H1 (cell line): ENCODE results near the gene ARSK. TPM values are rescaled to one million over a fixed set of nuclear protein-coding genes. Genes with fewer than 3 reads are reported as not detected.

ENCODE experiments used
- CTCF ChIA-PET: fragments of 300-600 bp; sonication (Branson Sonifier 250); formaldehyde crosslinking; loops from one replicate; lab custom pipeline; 2021; ENCODE audit not compliant: partially characterized antibody; lab: Charles Lee
- POLR2A ChIA-PET: fragments of 300-600 bp; sonication (Branson Sonifier 250); formaldehyde crosslinking; loops from one replicate; lab custom pipeline; 2021; ENCODE audit warnings: inconsistent platforms; ENCODE audit not compliant: partially characterized antibody; lab: Charles Lee
- DNase-seq, 2 experiments: peaks; one replicate each; pipeline versions ENCODE4 v3.0.0 to v3.0.0-alpha.2; 2010 to 2022; ENCODE audit warnings: low spot score in 2 of 2, low read depth in 1 of 2, mixed read lengths in 1 of 2
- FAIRE-seq: peaks from 2 replicates; lab custom pipeline; 2011; peaks lifted over from hg19 to GRCh38; lab: Jason Lieb, UNC
- H2AFZ ChIP-seq: 2 replicates; pipeline ENCODE4 v1.8.1; 2012; ENCODE audit warnings: low read length, inconsistent platforms
- H2AK5ac ChIP-seq: 2 replicates; pipeline ENCODE4 v1.6.1; 2013; ENCODE audit warnings: low read depth, low read length
- H2BK120ac ChIP-seq: replicated peaks from 2 replicates; pipeline ENCODE3; 2013; ENCODE audit warnings: low read depth, low read length, inconsistent platforms
- H2BK12ac ChIP-seq: 2 replicates; pipeline ENCODE4 v1.6.1; 2013; ENCODE audit warnings: low read depth, low read length
- H2BK15ac ChIP-seq: 2 replicates; pipeline ENCODE4 v1.6.1; 2013; ENCODE audit warnings: low read length
- H2BK20ac ChIP-seq: 2 replicates; pipeline ENCODE4 v1.6.1; 2013; ENCODE audit warnings: low read length
- H2BK5ac ChIP-seq: 2 replicates; pipeline ENCODE4 v1.6.1; 2013; ENCODE audit warnings: low read depth, low read length
- H3K14ac ChIP-seq: 2 replicates; pipeline ENCODE4 v1.6.1; 2013; ENCODE audit warnings: inconsistent platforms; ENCODE audit not compliant: insufficient read length
- H3K18ac ChIP-seq: 2 replicates; pipeline ENCODE4 v1.6.1; 2013; ENCODE audit warnings: low read length; ENCODE audit errors: extremely low read depth
- H3K23ac ChIP-seq: 2 replicates; pipeline ENCODE4 v1.6.1; 2013; ENCODE audit warnings: inconsistent platforms; ENCODE audit not compliant: insufficient read length
- H3K23me2 ChIP-seq: 2 replicates; pipeline ENCODE4 v1.6.1; 2013; ENCODE audit warnings: low read depth, low read length
- H3K27ac ChIP-seq: 2 replicates; pipeline ENCODE4 v1.6.1; 2011; ENCODE audit warnings: low read depth, low read length, inconsistent platforms
- H3K27me3 ChIP-seq, 4 experiments: replicated peaks in 1 of 4; 1 replicate in 1 of 4; 2 replicates in 3 of 4; pipeline versions ENCODE4 v1.6.1 to v1.8.1; 2011 to 2013; ENCODE audit warnings: low read length in 3 of 4, mild to moderate bottlenecking in 3 of 4, inconsistent platforms in 2 of 4, mixed read lengths in 2 of 4, moderate library complexity in 1 of 4; ENCODE audit not compliant: control insufficient read depth in 3 of 4, insufficient read depth in 3 of 4; ENCODE audit errors: extremely low read depth in 1 of 4
- H3K36me3 ChIP-seq, 4 experiments: 2 replicates each; pipeline versions ENCODE4 v1.6.1 to v1.8.1; 2011 to 2013; ENCODE audit warnings: mild to moderate bottlenecking in 4 of 4, low read length in 3 of 4, moderate library complexity in 2 of 4, control low read depth in 1 of 4, inconsistent platforms in 1 of 4; ENCODE audit not compliant: insufficient read depth in 4 of 4, control insufficient read depth in 2 of 4
- H3K4ac ChIP-seq: replicated peaks from 2 replicates; pipeline ENCODE3; 2013; ENCODE audit warnings: low read length, low read depth, mixed read lengths, inconsistent platforms; ENCODE audit not compliant: insufficient read length
- H3K4me1 ChIP-seq, 4 experiments: replicated peaks in 1 of 4; 1 replicate in 1 of 4; 2 replicates in 3 of 4; pipeline versions ENCODE4 v1.6.1 to v1.8.1; 2011 to 2013; ENCODE audit warnings: low read length in 3 of 4, inconsistent platforms in 2 of 4, mixed read lengths in 1 of 4; ENCODE audit not compliant: insufficient read depth in 4 of 4, control insufficient read depth in 3 of 4
- H3K4me2 ChIP-seq, 2 experiments: 2 replicates each; pipeline versions ENCODE4 v1.6.1 to v1.8.1; 2011 to 2013; ENCODE audit warnings: low read depth in 2 of 2, low read length in 2 of 2, control low read depth in 1 of 2, inconsistent platforms in 1 of 2, mild to moderate bottlenecking in 1 of 2; ENCODE audit not compliant: insufficient read depth in 1 of 2
- H3K4me3 ChIP-seq, 4 experiments: fragments of 200-600, 300-600 bp in 1 of 4; sonication (generic), shearing (Covaris generic), sonication (Bioruptor Twin) in 1 of 4; 2 replicates each; pipeline versions ENCODE4 v1.5.1 to v1.8.1; 2011 to 2016; ENCODE audit warnings: low read length in 4 of 4, low read depth in 3 of 4, control low read depth in 2 of 4, inconsistent platforms in 2 of 4, mild to moderate bottlenecking in 2 of 4, mixed read lengths in 1 of 4, moderate library complexity in 1 of 4; ENCODE audit not compliant: insufficient read depth in 2 of 4; ENCODE audit errors: extremely low read depth in 1 of 4
- H3K56ac ChIP-seq: replicated peaks from 2 replicates; pipeline ENCODE3; 2013; ENCODE audit warnings: low read depth, mild to moderate bottlenecking, mixed read lengths, low read length, inconsistent platforms; ENCODE audit not compliant: insufficient read length
- H3K79me1 ChIP-seq: 2 replicates; pipeline ENCODE4 v1.6.1; 2013; ENCODE audit warnings: low read depth, low read length, control low read depth
- H3K79me2 ChIP-seq, 2 experiments: 2 replicates each; pipeline versions ENCODE4 v1.6.1 to v1.8.1; 2012 to 2013; ENCODE audit warnings: low read length in 2 of 2, mild to moderate bottlenecking in 2 of 2, inconsistent platforms in 1 of 2; ENCODE audit not compliant: insufficient read depth in 2 of 2, control insufficient read depth in 1 of 2
- H3K9ac ChIP-seq, 4 experiments: replicated peaks in 1 of 4; 1 replicate in 1 of 4; 2 replicates in 3 of 4; pipeline versions ENCODE4 v1.6.1 to v1.8.1; 2011 to 2013; ENCODE audit warnings: low read depth in 3 of 4, low read length in 3 of 4, control low read depth in 2 of 4, mild to moderate bottlenecking in 2 of 4, moderate library complexity in 2 of 4, inconsistent platforms in 1 of 4; ENCODE audit errors: extremely low read depth in 1 of 4
- H3K9me3 ChIP-seq, 2 experiments: 2 replicates each; pipeline versions ENCODE4 v1.6.1 to v1.8.1; 2012 to 2013; ENCODE audit warnings: mild to moderate bottlenecking in 2 of 2, moderate library complexity in 2 of 2, control low read depth in 1 of 2, inconsistent platforms in 1 of 2, low read depth in 1 of 2, low read length in 1 of 2, mixed read lengths in 1 of 2; ENCODE audit not compliant: insufficient read depth in 2 of 2
- H4K20me1 ChIP-seq, 2 experiments: replicated peaks in 1 of 2; 2 replicates each; pipeline versions ENCODE3 to v1.8.1; 2011 to 2013; ENCODE audit warnings: inconsistent platforms in 2 of 2, low read length in 2 of 2, mild to moderate bottlenecking in 1 of 2; ENCODE audit not compliant: insufficient read depth in 2 of 2, control insufficient read depth in 1 of 2
- H4K5ac ChIP-seq: 2 replicates; pipeline ENCODE4 v1.6.1; 2013; ENCODE audit warnings: low read length, low read depth, mixed read lengths, inconsistent platforms; ENCODE audit not compliant: insufficient read length
- H4K8ac ChIP-seq: 2 replicates; pipeline ENCODE4 v1.8.0; 2013; ENCODE audit warnings: mild to moderate bottlenecking, moderate library complexity, low read length, inconsistent platforms; ENCODE audit not compliant: insufficient read depth; ENCODE audit errors: extremely low read depth
- H4K91ac ChIP-seq: replicated peaks from 2 replicates; pipeline ENCODE3; 2013; ENCODE audit warnings: low read length, mixed read lengths, inconsistent platforms; ENCODE audit not compliant: insufficient read length
- ATF3 ChIP-seq: IDR thresholded peaks from 2 replicates; pipeline ENCODE4 v1.6.1; 2011; ENCODE audit warnings: low read depth, mild to moderate bottlenecking, low read length; ENCODE audit not compliant: insufficient read depth
- CTBP2 ChIP-seq: IDR thresholded peaks from 2 replicates; pipeline ENCODE4 v1.7.0; 2011; ENCODE audit warnings: borderline replicate concordance, mild to moderate bottlenecking, moderate library complexity, mixed read lengths, low read length; ENCODE audit not compliant: insufficient read depth, insufficient read length
- EP300 ChIP-seq, 2 experiments: IDR thresholded peaks; 1 replicate in 1 of 2; 2 replicates in 1 of 2; pipeline ENCODE4 v1.6.1; 2011 to 2012; ENCODE audit warnings: low read depth in 2 of 2, low read length in 2 of 2, mild to moderate bottlenecking in 2 of 2, borderline replicate concordance in 1 of 2, inconsistent platforms in 1 of 2, moderate library complexity in 1 of 2
- FOSL1 ChIP-seq: IDR thresholded peaks from 2 replicates; pipeline ENCODE4 v1.6.1; 2011; ENCODE audit warnings: mild to moderate bottlenecking, low read depth, low read length, moderate library complexity; ENCODE audit not compliant: insufficient read depth
- GABPA ChIP-seq: IDR thresholded peaks from 2 replicates; pipeline ENCODE4 v1.6.1; 2011; ENCODE audit warnings: mild to moderate bottlenecking, low read length, moderate library complexity, borderline replicate concordance; ENCODE audit not compliant: insufficient read depth
- KDM1A ChIP-seq: fragments of 200-600, 300-600 bp; sonication (generic); IDR thresholded peaks from 2 replicates; pipeline ENCODE4 v1.7.1; 2016; ENCODE audit warnings: mild to moderate bottlenecking, low read length, borderline replicate concordance
- RBBP5 ChIP-seq: IDR thresholded peaks from 2 replicates; pipeline ENCODE4 v1.7.1; 2012; ENCODE audit warnings: low read depth, mild to moderate bottlenecking, inconsistent platforms, low read length, moderate library complexity, borderline replicate concordance
- SIN3A ChIP-seq, 2 experiments: IDR thresholded peaks in 1 of 2; conservative IDR thresholded peaks in 1 of 2; 2 replicates each; pipeline ENCODE4 v1.6.1; 2011 to 2012; ENCODE audit warnings: low read length in 2 of 2, improper control_type of control experiment in 1 of 2, low read depth in 1 of 2, mild to moderate bottlenecking in 1 of 2
- TAF1 ChIP-seq: IDR thresholded peaks from 2 replicates; pipeline ENCODE4 v1.6.1; 2011; ENCODE audit warnings: mild to moderate bottlenecking, low read depth, low read length
- TEAD4 ChIP-seq: IDR thresholded peaks from 2 replicates; pipeline ENCODE4 v1.6.1; 2012; ENCODE audit warnings: low read depth, low read length, inconsistent platforms, mixed read lengths
- WGBS, 2 experiments: shearing (Covaris generic) in 1 of 2; methylation state at CpG; one replicate each; pipeline versions ENCODE4 v1.1.6 to v1.1.7; 2013 to 2015; ENCODE audit warnings: low lambda C conversion rate in 2 of 2, mixed read lengths in 2 of 2, inconsistent platforms in 1 of 2, low coverage in 1 of 2, missing lambda C conversion rate in 1 of 2; ENCODE audit not compliant: insufficient replicate concordance in 2 of 2, insufficient coverage in 1 of 2, insufficient read length in 1 of 2; ENCODE audit errors: extremely low coverage in 1 of 2, missing lambda C conversion rate in 1 of 2; 5-methylcytosine and 5-hydroxymethylcytosine counted together
- polyA plus RNA-seq, 7 experiments: library from polyadenylated mRNA; depleted of rRNA in 3 of 7; stranded (reverse) in 5 of 7; unstranded in 2 of 7; fragments of >200 nt in 5 of 7; fragments of 200-250 nt in 2 of 7; gene quantifications; 1 replicate in 5 of 7; 2 replicates in 1 of 7; 4 replicates in 1 of 7; pipeline versions ENCODE4 v1.2.1 to v1.2.3, GENCODE V29; 2011 to 2013; ENCODE audit warnings: missing spikeins in 2 of 7, mixed read lengths in 2 of 7
- total RNA-seq: library from RNA; stranded (reverse); fragmentation: NEBNext Ultra II Directional; extraction: Animal tissue kit (Norgen Biotek cat#: 25700); gene quantifications from 2 replicates; pipeline ENCODE4 v1.2.1, GENCODE V29; 2021

ARSK gene
- total and polyA plus RNA-seq, 2 of the 8 experiments (the other 6 are each of a cell fraction or from before 2014, with no cell fraction given), result 8.4 to 14.1 TPM

- H3K9me3 ChIP-seq, result no peaks in the 10 kb centered on the region
- H3K4ac ChIP-seq, result no peak overlapping the region
- no peak for FAIRE-seq
- H3K18ac ChIP-seq, result no peak overlapping the region
- no peak overlapping the region for H2AFZ ChIP-seq
- whole genome bisulfite sequencing, 2 experiments, result 85% methylated on average over 3 of the region's 3 CpGs; no CpG with 5 or more reads in 1 of the 2 experiments
- no peaks in the 10 kb centered on the region for H3K79me2 ChIP-seq
- no peak overlapping the region for H2BK12ac ChIP-seq
- CTCF ChIA-PET, result interaction anchor here (1.5 kb wide), 1 partner anchor 575 kb away, joined by 3 read pairs; no protein-coding TSS in a partner anchor
- no peak overlapping the region for H3K23ac ChIP-seq
- POLR2A ChIA-PET, result interaction anchor here (0.6 to 1.0 kb wide), 3 partner anchors 9 to 89 kb away, joined by 3 read pairs; no protein-coding TSS in a partner anchor
- H3K4me1 ChIP-seq, result no peaks in the 10 kb centered on the region
- no peak overlapping the region for H2AK5ac ChIP-seq
- no peak overlapping the region for H3K4me3 ChIP-seq
- no peak overlapping the region for H4K5ac ChIP-seq
- no peak overlapping the region for H2BK20ac ChIP-seq
- no peaks in the 10 kb centered on the region; the same call in 1 of the 2 replicates for H3K23me2 ChIP-seq
- H3K27ac ChIP-seq, result no peak overlapping the region
- no peak overlapping the region for H2BK120ac ChIP-seq
- no peaks in the 10 kb centered on the region for H3K27me3 ChIP-seq
- no peak overlapping the region for H3K56ac ChIP-seq
- no peak overlapping the region for H4K8ac ChIP-seq
- H4K20me1 ChIP-seq, result no peaks in the 10 kb centered on the region
- H4K91ac ChIP-seq, result no peak overlapping the region
- no peak overlapping the region for H3K14ac ChIP-seq
- no peak overlapping the region for H2BK5ac ChIP-seq
- H3K36me3 ChIP-seq, result peaks cover 5 to 64% (median 17%) of the 10 kb centered on the region in 4 experiments; a peak in 7 of 8 replicates
- DNase-seq, result no peak
- H3K79me1 ChIP-seq, result no peaks in the 10 kb centered on the region
- no peak overlapping the region for H3K4me2 ChIP-seq
- H3K9ac ChIP-seq, result no peak overlapping the region
- H2BK15ac ChIP-seq, result no peak overlapping the region
- TF ChIP-seq FOSL1, result no peak
- no peak for TF ChIP-seq ATF3
- TF ChIP-seq SIN3A (conservative IDR thresholded peaks at IDR 0.05 in 1 of 2, IDR thresholded peaks at IDR 0.05 in 1 of 2; ENCODE audit: low read depth in 1 of 2, low read length in 2 of 2), result no peak
- no peak for TF ChIP-seq CTBP2
- TF ChIP-seq EP300 (IDR thresholded peaks at IDR 0.05; ENCODE audit: borderline replicate concordance in 1 of 2, low read depth in 2 of 2, low read length in 2 of 2), result no peak
- no peak for TF ChIP-seq GABPA
- TF ChIP-seq RBBP5, result no peak
- TF ChIP-seq TEAD4, result no peak
- TF ChIP-seq TAF1, result no peak
- no peak for TF ChIP-seq KDM1A
These were observed 11.7 kb upstream of the ARSK start for GRCh38 chr5:95543017-95543705.
